Measurements from ENCODE around the gene WNT4. TPM values are rescaled to one million over a fixed set of nuclear protein-coding genes. Genes with fewer than 3 reads are reported as not detected.

The WNT4 gene
- total RNA-seq, 1 experiment from 2014 or later, result 0.70 TPM

- TF ChIP-seq ATF6 (CRISPR knock-in tag; IDR thresholded peaks at IDR 0.05) (no peak), USF1 (CRISPR knock-in tag; IDR thresholded peaks at IDR 0.05) (no peak), ZNF219 (CRISPR knock-in tag; IDR thresholded peaks at IDR 0.05; ENCODE audit: borderline replicate concordance) (no peak), NR2C2 (CRISPR knock-in tag; IDR thresholded peaks at IDR 0.05) (no peak), AR (CRISPR knock-in tag; IDR thresholded peaks at IDR 0.05) (no peak), ATF1 (CRISPR knock-in tag; IDR thresholded peaks at IDR 0.05) (no peak)
Observed at GRCh38 chr1:22098752-22099151, 44.1 kb downstream of the WNT4 start (continued).

GRCh38 chr1:22096463-22096862 lies 46.4 kb downstream of the WNT4 start:
- Mint-ChIP-seq H3K4me3 (no peak overlapping the region), H3K27ac (no peak overlapping the region), H3K4me1 (peaks cover 18% of the 10 kb centered on the region), H3K9me3 (no peaks in the 10 kb centered on the region), H3K27me3 (ENCODE audit: low read depth) (no peaks in the 10 kb centered on the region), H3K36me3 (peaks cover 18% of the 10 kb centered on the region)
- DNase-seq (ENCODE audit: low spot score) (no peak), ATAC-seq (no peak)
- POLR2A ChIA-PET, result no interaction called here
- CTCF ChIA-PET, result no interaction called here
- TF ChIP-seq STAT6 (CRISPR knock-in tag; conservative IDR thresholded peaks at IDR 0.05; ENCODE audit: low read depth), result no peak
- TF ChIP-seq CTCF (IDR thresholded peaks at IDR 0.05), result no peak
- no peak for TF ChIP-seq NFE2L1 (CRISPR knock-in tag; IDR thresholded peaks at IDR 0.05)
- no peak for TF ChIP-seq ZNF232 (CRISPR knock-in tag; IDR thresholded peaks at IDR 0.05)
- TF ChIP-seq ZBTB43 (CRISPR knock-in tag; IDR thresholded peaks at IDR 0.05), result no peak

GRCh38 chr1:22096036-22096435 lies 46.9 kb downstream of the WNT4 start:
- Mint-ChIP-seq H3K36me3 (peaks cover 18% of the 10 kb centered on the region), H3K4me3 (no peak overlapping the region), H3K27me3 (ENCODE audit: low read depth) (no peaks in the 10 kb centered on the region), H3K27ac (no peak overlapping the region), H3K4me1 (peaks cover 22% of the 10 kb centered on the region), H3K9me3 (no peaks in the 10 kb centered on the region)
- ChIA-PET CTCF (no interaction called here), POLR2A (no interaction called here)
- no peak for DNase-seq (ENCODE audit: low spot score)
- ATAC-seq, result no peak
- TF ChIP-seq USF1 (CRISPR knock-in tag; IDR thresholded peaks at IDR 0.05), result no peak
- no peak for TF ChIP-seq NFE2L1 (CRISPR knock-in tag; IDR thresholded peaks at IDR 0.05)
- TF ChIP-seq ZNF532 (CRISPR knock-in tag; IDR thresholded peaks at IDR 0.05; ENCODE audit: borderline replicate concordance), result no peak
- TF ChIP-seq TEAD4 (CRISPR knock-in tag; IDR thresholded peaks at IDR 0.05), result no peak
- no peak for TF ChIP-seq ZNF671 (CRISPR knock-in tag; IDR thresholded peaks at IDR 0.05)
- TF ChIP-seq JAZF1 (CRISPR knock-in tag; IDR thresholded peaks at IDR 0.05), result no peak
- TF ChIP-seq CREM (CRISPR knock-in tag; IDR thresholded peaks at IDR 0.05), result no peak

All from WTC11 (cell line).